ENCODE data around the gene MCCC1.

Gene MCCC1

DNA sequence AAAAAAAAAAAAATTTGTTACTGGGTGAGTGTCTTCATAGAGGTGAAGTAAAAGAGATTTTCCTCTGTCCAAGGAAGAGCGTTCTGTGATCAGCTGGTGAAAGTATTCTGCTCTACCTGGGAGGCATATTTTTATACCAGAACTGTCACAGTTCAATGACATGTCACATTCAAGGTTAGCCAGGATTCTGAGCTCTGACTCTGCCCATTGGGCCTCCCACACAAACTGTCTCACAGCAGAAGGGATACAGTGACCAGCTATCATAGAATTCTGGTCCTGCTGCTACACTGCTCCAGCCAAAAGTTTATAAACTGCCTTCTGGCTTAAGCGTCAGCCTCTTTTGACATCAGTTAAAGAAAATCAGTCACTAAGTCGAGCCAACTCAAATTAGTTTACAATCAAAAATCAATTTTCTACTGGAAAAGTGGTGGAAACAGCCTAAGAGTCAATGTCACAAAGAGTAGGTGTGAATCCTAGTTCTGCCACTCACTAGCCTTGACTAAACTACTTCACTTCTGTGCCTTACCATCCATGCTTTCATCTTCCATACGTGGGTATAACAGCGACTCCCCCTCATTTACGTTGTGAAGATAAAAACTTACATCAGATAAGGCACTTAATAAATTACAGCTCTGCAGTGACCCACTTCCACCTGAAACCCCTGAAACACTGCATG lies 66.3 kb downstream of the MCCC1 start:
- TF ChIP-seq CTCF (IDR thresholded peaks at IDR 0.05) = no peak

DNA sequence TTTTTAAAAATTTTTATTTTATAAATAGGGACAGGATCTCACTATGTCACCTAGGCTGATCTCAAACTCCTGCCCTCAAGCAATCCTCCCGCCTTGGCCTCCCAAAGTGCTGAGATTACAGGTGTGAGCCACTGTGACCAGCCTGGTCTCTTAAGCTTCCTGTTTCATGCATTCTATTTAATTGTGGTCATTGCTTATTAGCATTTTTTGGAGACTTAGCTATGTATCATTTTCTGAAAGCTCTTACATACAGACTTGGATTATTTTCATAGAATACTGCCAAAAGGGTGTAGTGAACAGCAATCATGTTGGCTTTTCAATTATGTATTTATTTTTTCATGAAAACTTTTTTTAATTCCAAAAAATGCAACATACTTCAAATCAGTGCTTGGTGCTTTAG lies 67.5 kb downstream of the MCCC1 start:
- no peak for TF ChIP-seq CTCF (IDR thresholded peaks at IDR 0.05)

DNA sequence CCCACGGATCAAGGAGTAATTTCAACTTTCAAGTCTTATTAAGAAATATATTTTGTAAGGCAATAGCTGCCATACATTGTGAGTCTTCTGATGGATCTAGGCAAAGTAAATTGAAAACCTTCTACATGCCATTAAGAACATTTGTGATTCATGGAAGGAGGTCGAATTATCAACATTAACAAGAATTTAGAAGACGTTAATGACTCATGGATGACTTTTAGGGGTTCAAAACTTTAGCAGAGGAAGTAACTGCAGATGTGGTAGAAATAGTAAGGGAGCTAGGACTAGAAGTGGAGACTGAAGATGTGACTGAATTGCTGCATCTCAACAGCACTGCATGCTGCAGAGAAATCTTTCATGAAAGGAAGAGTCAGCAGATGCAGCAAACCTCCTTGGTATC lies 70.9 kb downstream of the MCCC1 start:
- TF ChIP-seq CTCF (IDR thresholded peaks at IDR 0.05) = no peak

GRCh38 chr3:183027276-183027675 lies 72.0 kb downstream of the MCCC1 start:
- no peak for TF ChIP-seq CTCF (IDR thresholded peaks at IDR 0.05)

DNA sequence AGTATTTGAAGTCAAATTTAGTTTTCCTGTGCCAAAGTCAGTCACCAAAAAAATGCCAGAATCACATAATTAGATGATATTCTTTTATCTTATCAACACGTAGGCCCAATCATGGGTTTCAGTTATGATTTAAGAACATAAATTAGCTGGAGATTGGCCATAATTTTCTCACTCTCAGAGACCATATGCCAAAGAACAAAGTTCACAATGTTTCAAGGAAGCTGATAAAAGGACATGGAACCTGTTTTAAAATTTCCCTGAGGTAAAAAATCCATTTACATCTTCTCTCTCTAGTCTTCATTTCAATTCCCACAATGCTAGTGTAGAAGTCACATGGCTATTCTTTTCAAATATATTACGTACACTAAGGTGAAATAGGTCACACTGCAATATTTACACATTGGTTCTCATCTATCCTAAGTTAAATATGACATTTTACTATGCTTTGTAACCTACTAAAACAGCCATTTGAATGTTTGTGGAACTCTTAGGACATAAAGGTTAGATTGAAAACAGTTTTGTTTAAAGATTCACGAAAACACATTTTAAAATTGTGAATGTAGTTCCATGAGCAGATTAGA lies 76.3 kb downstream of the MCCC1 start:
- no peak for TF ChIP-seq CTCF (IDR thresholded peaks at IDR 0.05)

DNA sequence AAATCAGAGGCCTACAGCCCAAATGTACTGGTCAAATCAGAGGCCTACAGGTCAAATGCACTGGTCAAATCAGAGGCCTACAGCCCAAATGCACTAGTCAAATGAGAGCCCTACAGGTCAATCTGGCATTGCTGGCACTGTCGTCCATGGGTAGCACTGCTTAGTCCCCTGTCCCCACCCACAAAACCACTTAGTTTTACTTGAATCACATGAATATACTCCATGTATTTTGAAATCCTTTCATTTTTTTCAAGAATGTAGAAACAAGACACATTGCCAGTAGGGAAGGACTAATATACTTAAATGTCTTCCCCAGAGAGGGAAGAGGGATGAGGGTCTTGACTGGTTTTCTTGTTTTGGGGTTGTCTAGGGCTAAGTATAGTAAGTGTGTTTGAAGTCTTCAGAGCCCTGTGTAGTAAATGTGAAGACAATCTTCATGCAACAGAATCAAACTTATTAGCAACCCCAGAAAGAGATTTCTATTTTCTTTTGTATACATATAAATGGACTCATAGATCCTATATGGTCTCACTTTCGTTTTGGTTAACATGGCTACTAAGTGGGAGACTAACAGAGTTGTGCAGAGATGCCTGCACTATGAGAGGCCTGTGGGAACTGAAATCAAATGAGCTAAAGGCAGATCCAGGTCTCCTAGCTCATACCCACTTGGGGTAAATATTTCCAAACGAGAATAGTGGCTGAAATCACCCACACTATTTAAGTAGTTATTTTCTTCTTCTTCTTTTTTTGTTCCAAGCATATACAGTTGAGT lies 80.7 kb downstream of the MCCC1 start:
- no peak for TF ChIP-seq CTCF (IDR thresholded peaks at IDR 0.05)

GRCh38 chr3:183015185-183015584 lies 84.1 kb downstream of the MCCC1 start:
- TF ChIP-seq CTCF (IDR thresholded peaks at IDR 0.05) = no peak

Measured in LNCAP (cell line).